Neural progenitor cell (in vitro differentiated cells): Measurements from ENCODE around the gene AQP10.
"Not testable (repeated sequence)": the region's sequence is repeated elsewhere in the genome, so short reads cannot be mapped to it uniquely, and the experiment has no call there.

Experiments
- EZH2 ChIP-seq: fragments of 200-600 bp; sonication (generic); IDR thresholded peaks from 2 replicates; pipeline ENCODE4 v1.6.1; 2017; ENCODE audit warnings: antibody characterized with exemption, mild to moderate bottlenecking, moderate library complexity
- TF ChIP-seq, protein P1 (sequence below): fragments of 200-600 bp; sonication (generic); IDR thresholded peaks from 2 replicates; pipeline ENCODE4 v1.5.1; 2017; ENCODE audit warnings: antibody characterized with exemption, mild to moderate bottlenecking

DNA sequence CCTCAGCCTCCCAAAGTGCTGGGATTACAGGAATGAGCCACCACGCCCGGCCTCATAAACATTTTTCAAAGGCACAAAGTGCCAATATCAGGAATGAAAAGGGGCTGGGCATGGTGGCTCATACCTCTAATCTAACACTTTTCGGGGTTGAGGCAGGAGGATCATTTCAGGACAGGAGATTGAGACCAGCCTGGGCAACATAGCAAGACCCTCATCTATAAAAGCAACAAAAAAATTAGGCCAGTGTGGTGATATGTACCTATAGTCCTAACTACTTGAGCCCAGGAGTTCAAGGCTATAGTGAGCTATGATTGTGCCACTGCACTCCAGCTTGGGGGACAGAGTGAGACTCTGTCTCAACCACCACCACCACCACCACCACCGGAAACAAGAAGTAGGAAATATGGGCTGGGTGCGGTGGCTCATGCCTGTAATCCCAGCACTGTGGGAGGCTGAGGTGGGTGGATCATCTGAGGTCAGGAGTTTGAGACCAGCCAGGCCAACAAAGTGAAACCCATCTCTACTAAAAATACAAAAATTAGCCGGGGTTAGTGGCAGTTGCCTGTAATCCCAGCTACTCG, 53.0 kb downstream of the AQP10 start:
- TF ChIP-seq EZH2, result not testable (repeated sequence)
- TF ChIP-seq, protein P1, sequence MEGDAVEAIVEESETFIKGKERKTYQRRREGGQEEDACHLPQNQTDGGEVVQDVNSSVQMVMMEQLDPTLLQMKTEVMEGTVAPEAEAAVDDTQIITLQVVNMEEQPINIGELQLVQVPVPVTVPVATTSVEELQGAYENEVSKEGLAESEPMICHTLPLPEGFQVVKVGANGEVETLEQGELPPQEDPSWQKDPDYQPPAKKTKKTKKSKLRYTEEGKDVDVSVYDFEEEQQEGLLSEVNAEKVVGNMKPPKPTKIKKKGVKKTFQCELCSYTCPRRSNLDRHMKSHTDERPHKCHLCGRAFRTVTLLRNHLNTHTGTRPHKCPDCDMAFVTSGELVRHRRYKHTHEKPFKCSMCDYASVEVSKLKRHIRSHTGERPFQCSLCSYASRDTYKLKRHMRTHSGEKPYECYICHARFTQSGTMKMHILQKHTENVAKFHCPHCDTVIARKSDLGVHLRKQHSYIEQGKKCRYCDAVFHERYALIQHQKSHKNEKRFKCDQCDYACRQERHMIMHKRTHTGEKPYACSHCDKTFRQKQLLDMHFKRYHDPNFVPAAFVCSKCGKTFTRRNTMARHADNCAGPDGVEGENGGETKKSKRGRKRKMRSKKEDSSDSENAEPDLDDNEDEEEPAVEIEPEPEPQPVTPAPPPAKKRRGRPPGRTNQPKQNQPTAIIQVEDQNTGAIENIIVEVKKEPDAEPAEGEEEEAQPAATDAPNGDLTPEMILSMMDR, result not testable (repeated sequence)
